Peyer's patch (tissue), 4 donors: ENCODE measurements around the gene WWOX.

Experiments used
- POLR2A ChIP-seq, 2 donors: fragments of 450-650 bp; IDR thresholded peaks; one replicate each; pipeline ENCODE4 v1.5.1; 2017; ENCODE audit warnings: antibody characterized with exemption in 2 of 2, mild to moderate bottlenecking in 2 of 2, moderate library complexity in 2 of 2
- TF ChIP-seq, protein P1 (sequence below), 6 experiments: fragments of 450-650 bp in 4 of 6; fragments of 200-600 bp in 2 of 6; sonication (generic) in 1 of 6; IDR thresholded peaks; one replicate each; pipeline ENCODE4 v1.5.1; 2017 to 2019; ENCODE audit warnings: antibody characterized with exemption in 6 of 6, mild to moderate bottlenecking in 3 of 6, moderate library complexity in 1 of 6

DNA sequence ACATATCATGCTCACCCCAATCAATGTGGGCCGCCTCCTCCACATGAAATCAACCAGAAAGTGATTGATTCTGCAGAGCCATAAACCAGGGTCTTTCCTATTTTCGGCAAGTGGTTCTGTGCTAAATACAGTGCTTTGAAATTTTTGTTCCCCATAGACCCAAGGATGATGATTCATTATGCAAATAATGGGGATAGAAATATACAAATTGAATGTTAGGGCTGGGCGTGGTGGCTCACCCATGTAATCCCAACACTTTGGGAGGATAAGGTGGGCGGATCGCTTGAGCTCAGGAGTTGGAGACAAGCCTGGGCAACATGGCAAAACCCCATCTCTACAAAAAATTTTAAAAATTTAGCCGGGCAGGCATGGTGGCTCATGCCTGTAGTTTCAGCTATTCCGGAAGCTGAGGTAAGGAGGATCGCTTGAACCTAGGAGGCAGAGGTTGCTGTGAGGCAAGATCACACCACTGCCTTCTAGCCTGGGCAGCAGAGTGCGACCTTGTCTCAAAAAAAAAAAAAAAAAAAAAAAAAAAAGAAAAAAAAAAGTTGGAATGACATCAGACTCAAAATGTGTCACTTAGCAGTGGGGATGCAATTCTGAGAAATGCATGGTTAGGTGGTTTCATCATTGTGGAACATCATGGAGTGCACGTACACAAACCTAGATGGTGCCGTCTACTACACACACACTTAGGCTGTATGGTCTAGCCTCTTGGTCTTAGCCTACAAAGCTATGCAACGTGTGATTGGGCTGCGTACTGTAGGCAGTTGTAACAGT, 919.4 kb downstream of the WWOX start:
- TF ChIP-seq POLR2A (IDR thresholded peaks at IDR 0.05): no peak
- TF ChIP-seq, protein P1, sequence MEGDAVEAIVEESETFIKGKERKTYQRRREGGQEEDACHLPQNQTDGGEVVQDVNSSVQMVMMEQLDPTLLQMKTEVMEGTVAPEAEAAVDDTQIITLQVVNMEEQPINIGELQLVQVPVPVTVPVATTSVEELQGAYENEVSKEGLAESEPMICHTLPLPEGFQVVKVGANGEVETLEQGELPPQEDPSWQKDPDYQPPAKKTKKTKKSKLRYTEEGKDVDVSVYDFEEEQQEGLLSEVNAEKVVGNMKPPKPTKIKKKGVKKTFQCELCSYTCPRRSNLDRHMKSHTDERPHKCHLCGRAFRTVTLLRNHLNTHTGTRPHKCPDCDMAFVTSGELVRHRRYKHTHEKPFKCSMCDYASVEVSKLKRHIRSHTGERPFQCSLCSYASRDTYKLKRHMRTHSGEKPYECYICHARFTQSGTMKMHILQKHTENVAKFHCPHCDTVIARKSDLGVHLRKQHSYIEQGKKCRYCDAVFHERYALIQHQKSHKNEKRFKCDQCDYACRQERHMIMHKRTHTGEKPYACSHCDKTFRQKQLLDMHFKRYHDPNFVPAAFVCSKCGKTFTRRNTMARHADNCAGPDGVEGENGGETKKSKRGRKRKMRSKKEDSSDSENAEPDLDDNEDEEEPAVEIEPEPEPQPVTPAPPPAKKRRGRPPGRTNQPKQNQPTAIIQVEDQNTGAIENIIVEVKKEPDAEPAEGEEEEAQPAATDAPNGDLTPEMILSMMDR (IDR thresholded peaks at IDR 0.05): no peak
